ENCODE measurements around the gene FECH. TPM values are rescaled to one million over a fixed set of nuclear protein-coding genes. Genes with fewer than 3 reads are reported as not detected.

The FECH gene
- total RNA-seq, 2 experiments from 2014 or later, result 28.2 to 28.8 TPM

DNA sequence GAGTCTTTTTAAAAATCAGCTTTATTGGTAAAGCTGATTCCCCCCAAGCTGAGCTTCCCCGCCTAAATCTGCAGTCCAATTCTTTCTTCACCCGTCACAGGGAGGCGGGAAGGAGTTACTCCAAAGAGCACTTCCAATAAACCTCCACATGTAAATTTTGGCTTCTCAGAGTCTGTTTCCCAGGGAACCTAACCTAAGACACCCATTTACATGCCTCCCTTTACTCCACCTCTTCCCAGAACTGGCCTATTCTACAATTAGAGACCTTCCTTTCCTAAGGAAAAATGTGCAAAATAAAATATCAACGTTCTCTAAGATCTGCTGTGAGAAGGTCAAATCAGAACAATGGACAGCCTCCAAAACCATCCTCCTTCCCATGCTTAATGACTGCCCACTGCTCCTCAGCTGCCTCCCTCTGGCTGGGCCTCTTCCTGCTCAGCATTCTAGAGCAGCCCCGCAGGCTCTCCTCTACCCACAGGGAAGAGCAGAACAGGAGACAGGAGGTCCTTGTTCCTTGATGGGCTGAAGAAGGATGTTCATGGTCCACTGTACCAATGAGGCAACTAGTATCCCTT is 87.7 kb downstream of the FECH start:
- Mint-ChIP-seq H3K4me1 (no peaks in the 10 kb centered on the region), H3K9me3 (ENCODE audit: low read depth) (no peaks in the 10 kb centered on the region), H3K27me3 (no peaks in the 10 kb centered on the region), H3K36me3 (no peaks in the 10 kb centered on the region), H3K4me3 (no peak overlapping the region), H3K27ac (no peak overlapping the region)
- ATAC-seq (no peak), DNase-seq (no peak)
- CTCF ChIA-PET, result no interaction called here

Other genes starting within 250 kb of the FECH start
- not detected for gene ST8SIA3, start 234.1 kb downstream of the FECH start, total RNA-seq
- not detected for gene ONECUT2, start 151.3 kb downstream of the FECH start, total RNA-seq
- 100 to 1,000 TPM in 1 of 2 experiments, 10 to 100 TPM in 1; 82.0 to 108 TPM for gene NARS1, start 35.1 kb upstream of the FECH start, total RNA-seq
- under 1 TPM in 1 of 2 experiments, not detected in 1; 0.26 TPM for gene ATP8B1, start 216.6 kb upstream of the FECH start, total RNA-seq

Measured in activated CD8-positive, alpha-beta memory T cell treated with anti-CD3 and anti-CD28 coated beads, Interleukin-2, amount 10 ng/mL, durations not matched to agents 7 days and 5 days (primary cell).